NCI-H1105 treated with DMSO at 0.1 percent for 48 hours (cell line): ENCODE data around the gene MAGI2.
A peak's percentile ranks its signal among the peaks of the same experiment; 100 is the strongest.

Source experiments
- DNase-seq: peaks from one replicate; lab custom pipeline; 2025; lab: John Stamatoyannopoulos, UW

MAGI2 gene

GRCh38 chr7:78786055-78786454 lies 667.4 kb downstream of the MAGI2 start:
- no peak for DNase-seq

GRCh38 chr7:78783179-78783962 lies 670.1 kb downstream of the MAGI2 start:
- no peak for DNase-seq

GRCh38 chr7:78780560-78780959 lies 672.9 kb downstream of the MAGI2 start:
- no peak for DNase-seq

- peak; percentile 7 for DNase-seq
Measured at GRCh38 chr7:78779788-78780187, 673.7 kb downstream of the MAGI2 start.

- DNase-seq: no peak
Measured at GRCh38 chr7:78777829-78778228, 675.6 kb downstream of the MAGI2 start.

- DNase-seq: peak; percentile 65
Measured at GRCh38 chr7:78770422-78771410, 682.8 kb downstream of the MAGI2 start.

- DNase-seq: peak; percentile 33
Measured at GRCh38 chr7:78769481-78770101, 683.9 kb downstream of the MAGI2 start.

- DNase-seq: no peak
Measured at GRCh38 chr7:78768859-78769258, 684.6 kb downstream of the MAGI2 start.

GRCh38 chr7:78765943-78766729 lies 687.3 kb downstream of the MAGI2 start:
- DNase-seq: no peak

- no peak for DNase-seq
Measured at GRCh38 chr7:78764571-78764970, 688.9 kb downstream of the MAGI2 start.

- DNase-seq: no peak
Measured at GRCh38 chr7:78762625-78763024, 690.8 kb downstream of the MAGI2 start.

- DNase-seq: peak; percentile 11
Measured at GRCh38 chr7:78760620-78761355, 692.7 kb downstream of the MAGI2 start.

GRCh38 chr7:78752554-78752953 lies 700.9 kb downstream of the MAGI2 start:
- DNase-seq: no peak

- no peak for DNase-seq
Measured at GRCh38 chr7:78751253-78751652, 702.2 kb downstream of the MAGI2 start.

GRCh38 chr7:78749052-78749746 lies 704.3 kb downstream of the MAGI2 start:
- DNase-seq: no peak

- no peak for DNase-seq
Measured at GRCh38 chr7:78747592-78747991, 705.9 kb downstream of the MAGI2 start.

GRCh38 chr7:78746301-78746700 lies 707.2 kb downstream of the MAGI2 start:
- no peak for DNase-seq

GRCh38 chr7:78742694-78743093 lies 710.8 kb downstream of the MAGI2 start:
- no peak for DNase-seq

- DNase-seq: no peak
Measured at GRCh38 chr7:78736548-78736947, 716.9 kb downstream of the MAGI2 start.

GRCh38 chr7:78734626-78735025 lies 718.8 kb downstream of the MAGI2 start:
- no peak for DNase-seq
